ENCODE data around the gene FBXO8. TPM values are rescaled to one million over a fixed set of nuclear protein-coding genes. Genes with fewer than 3 reads are reported as not detected.

Gene FBXO8
- total RNA-seq, 5 donors from 2014 or later (not counting 1 experiment from before 2014, with no cell fraction given) = 16.0 to 27.3 (median 21.8) TPM

DNA sequence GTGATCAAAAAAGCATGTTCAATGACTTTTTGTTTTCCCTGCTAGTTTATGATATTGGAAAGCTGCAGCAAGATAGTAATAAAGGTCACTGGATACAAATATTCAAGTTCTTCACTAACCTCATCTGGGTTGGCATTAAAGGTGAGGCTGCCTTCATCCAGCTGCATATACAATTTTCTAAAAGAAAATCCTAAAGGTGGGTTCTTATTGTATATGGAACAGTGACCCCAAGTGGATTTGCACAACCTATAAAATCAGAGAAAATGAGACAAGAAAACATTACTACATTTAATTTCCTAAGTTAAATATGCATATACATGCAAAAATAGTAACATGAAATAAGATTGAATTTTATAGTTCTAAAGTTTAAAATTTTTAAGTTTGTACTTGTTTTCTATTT lies 23.9 kb downstream of the FBXO8 start:
- no peak overlapping the region for H3K4me3 ChIP-seq (ENCODE audit: control insufficient read depth in 1 of 2, extremely low read depth in 1 of 2, low read length in 1 of 2)
- H3K9me3 Mint-ChIP-seq = no peaks in the 10 kb centered on the region
- peaks cover 38% of the 10 kb centered on the region for H3K36me3 Mint-ChIP-seq
- no peaks in the 10 kb centered on the region for H3K27me3 ChIP-seq (replicated peaks in 1 of 2; ENCODE audit: control insufficient read depth in 2 of 2, extremely low read depth in 1 of 2, insufficient read depth in 2 of 2, low read length in 1 of 2)
- no peak for ATAC-seq (replicated peaks in 1 of 4)
- DNase-seq = no peak
- no peak overlapping the region for H3K27ac Mint-ChIP-seq
- no peaks in the 10 kb centered on the region for H3K4me1 ChIP-seq (ENCODE audit: control insufficient read depth in 1 of 2, extremely low read depth in 1 of 2, insufficient read depth in 2 of 2, low read length in 2 of 2)
- ChIA-PET POLR2A (no interaction called here), CTCF (no interaction called here)
- peaks cover 12 to 21% (median 20%) of the 10 kb centered on the region in 3 donors for H3K4me1 Mint-ChIP-seq
- no peak overlapping the region for H3K4me3 Mint-ChIP-seq
- no peak overlapping the region for H3K27ac ChIP-seq (ENCODE audit: low read length)
- H3K27me3 Mint-ChIP-seq = no peaks in the 10 kb centered on the region
- H3K36me3 ChIP-seq (ENCODE audit: control insufficient read depth in 2 of 2, extremely low read depth in 1 of 2, insufficient read depth in 1 of 2, low read length in 1 of 2) = peaks cover 0 to 26% of the 10 kb centered on the region in 2 donors
- no peaks in the 10 kb centered on the region for H3K9me3 ChIP-seq

- Histone ChIP-seq H3K4me1 (ENCODE audit: control insufficient read depth in 1 of 2, extremely low read depth in 1 of 2, insufficient read depth in 2 of 2, low read length in 2 of 2) (no peaks in the 10 kb centered on the region), H3K36me3 (ENCODE audit: control insufficient read depth in 2 of 2, extremely low read depth in 1 of 2, insufficient read depth in 1 of 2, low read length in 1 of 2) (peaks cover 0 to 25% of the 10 kb centered on the region in 2 donors), H3K27me3 (replicated peaks in 1 of 2; ENCODE audit: control insufficient read depth in 2 of 2, extremely low read depth in 1 of 2, insufficient read depth in 2 of 2, low read length in 1 of 2) (no peaks in the 10 kb centered on the region), H3K9me3 (no peaks in the 10 kb centered on the region), H3K4me3 (ENCODE audit: control insufficient read depth in 1 of 2, extremely low read depth in 1 of 2, low read length in 1 of 2) (no peak overlapping the region), H3K27ac (ENCODE audit: low read length) (no peak overlapping the region)
- Mint-ChIP-seq H3K4me3 (no peak overlapping the region), H3K4me1 (peaks cover 13 to 20% (median 18%) of the 10 kb centered on the region in 3 donors), H3K27me3 (no peaks in the 10 kb centered on the region), H3K9me3 (no peaks in the 10 kb centered on the region), H3K36me3 (peaks cover 38% of the 10 kb centered on the region), H3K27ac (no peak overlapping the region)
- CTCF ChIA-PET = no interaction called here
- no peak for ATAC-seq (replicated peaks in 1 of 4)
- WGBS (ENCODE audit: insufficient coverage) = no CpG with 5 or more reads among the region's 1 CpG
- DNase-seq = no peak
- POLR2A ChIA-PET = no interaction called here
Measured at GRCh38 chr4:174256277-174256713, 27.2 kb downstream of the FBXO8 start.

DNA sequence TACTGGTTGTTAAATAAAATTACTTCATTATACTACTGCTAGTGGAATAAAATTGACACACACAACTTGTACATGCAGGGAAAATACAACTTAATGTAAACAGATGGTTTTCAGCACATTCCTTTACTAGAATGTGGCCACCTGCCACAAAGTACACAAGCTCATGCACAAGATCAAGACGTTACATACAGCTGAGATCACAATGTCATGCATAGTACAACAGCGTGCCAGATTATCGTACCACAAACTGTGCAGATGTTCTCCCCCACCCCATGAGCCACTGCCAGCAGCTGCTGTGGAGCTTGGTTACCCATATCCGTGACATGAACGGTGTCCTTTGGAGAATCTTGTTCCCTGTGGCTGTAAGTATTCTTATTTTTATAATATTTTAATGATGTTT lies 27.7 kb downstream of the FBXO8 start:
- WGBS (ENCODE audit: insufficient coverage) = 96% methylated on average over 3 of the region's 5 CpGs
- H3K4me3 Mint-ChIP-seq = no peak overlapping the region
- CTCF ChIA-PET = no interaction called here

DNA sequence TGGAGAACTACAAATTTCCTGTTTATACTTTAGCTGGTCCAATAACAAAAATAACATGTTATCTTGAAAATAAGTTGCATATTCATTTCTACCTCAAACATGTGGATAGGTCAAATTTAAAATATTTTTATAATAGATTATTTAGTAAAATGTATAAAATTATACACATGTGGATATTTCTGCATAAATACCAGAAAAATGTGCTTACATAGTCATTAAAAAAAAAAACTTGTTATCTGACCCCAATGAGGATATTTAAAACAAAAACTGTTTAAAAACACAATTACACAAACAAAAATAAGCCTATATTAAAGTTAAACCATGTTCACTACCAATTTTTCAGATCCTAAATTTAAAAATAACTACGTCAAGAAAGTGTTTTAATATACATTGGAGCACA lies 28.1 kb downstream of the FBXO8 start:
- no peaks in the 10 kb centered on the region for H3K4me1 ChIP-seq (ENCODE audit: control insufficient read depth in 1 of 2, extremely low read depth in 1 of 2, insufficient read depth in 2 of 2, low read length in 2 of 2)
- H3K9me3 ChIP-seq = no peaks in the 10 kb centered on the region
- POLR2A ChIA-PET = no interaction called here
- no peak overlapping the region for H3K27ac ChIP-seq (ENCODE audit: low read length)
- peaks cover 0 to 25% of the 10 kb centered on the region in 2 donors for H3K36me3 ChIP-seq (ENCODE audit: control insufficient read depth in 2 of 2, extremely low read depth in 1 of 2, insufficient read depth in 1 of 2, low read length in 1 of 2)
- Mint-ChIP-seq H3K4me3 (no peak overlapping the region), H3K9me3 (no peaks in the 10 kb centered on the region), H3K4me1 (peaks cover 12 to 20% (median 17%) of the 10 kb centered on the region in 3 donors), H3K27ac (no peak overlapping the region), H3K36me3 (peaks cover 36% of the 10 kb centered on the region), H3K27me3 (no peaks in the 10 kb centered on the region)
- CTCF ChIA-PET = no interaction called here
- WGBS (ENCODE audit: insufficient coverage) = no CpG with 5 or more reads among the region's 1 CpG
- DNase-seq (no peak), ATAC-seq (replicated peaks in 1 of 4) (no peak)
- no peaks in the 10 kb centered on the region for H3K27me3 ChIP-seq (replicated peaks in 1 of 2; ENCODE audit: control insufficient read depth in 2 of 2, extremely low read depth in 1 of 2, insufficient read depth in 2 of 2, low read length in 1 of 2)
- H3K4me3 ChIP-seq (ENCODE audit: control insufficient read depth in 1 of 2, extremely low read depth in 1 of 2, low read length in 1 of 2) = no peak overlapping the region

More for the DNA sequence above, 27.7 kb downstream of the FBXO8 start:
- H3K9me3 ChIP-seq = no peaks in the 10 kb centered on the region
- H3K27me3 ChIP-seq (replicated peaks in 1 of 2; ENCODE audit: control insufficient read depth in 2 of 2, extremely low read depth in 1 of 2, insufficient read depth in 2 of 2, low read length in 1 of 2) = no peaks in the 10 kb centered on the region
- Mint-ChIP-seq H3K27me3 (no peaks in the 10 kb centered on the region), H3K27ac (no peak overlapping the region), H3K9me3 (no peaks in the 10 kb centered on the region), H3K36me3 (peaks cover 38% of the 10 kb centered on the region), H3K4me1 (peaks cover 13 to 20% (median 18%) of the 10 kb centered on the region in 3 donors)
- POLR2A ChIA-PET = no interaction called here
- DNase-seq = no peak
- H3K4me1 ChIP-seq (ENCODE audit: control insufficient read depth in 1 of 2, extremely low read depth in 1 of 2, insufficient read depth in 2 of 2, low read length in 2 of 2) = no peaks in the 10 kb centered on the region
- ATAC-seq (replicated peaks in 1 of 4) = no peak
- peaks cover 0 to 25% of the 10 kb centered on the region in 2 donors for H3K36me3 ChIP-seq (ENCODE audit: control insufficient read depth in 2 of 2, extremely low read depth in 1 of 2, insufficient read depth in 1 of 2, low read length in 1 of 2)
- H3K4me3 ChIP-seq (ENCODE audit: control insufficient read depth in 1 of 2, extremely low read depth in 1 of 2, low read length in 1 of 2) = no peak overlapping the region
- no peak overlapping the region for H3K27ac ChIP-seq (ENCODE audit: low read length)

GRCh38 chr4:174254613-174255012 lies 28.9 kb downstream of the FBXO8 start:
- CTCF ChIA-PET = no interaction called here
- no peaks in the 10 kb centered on the region for H3K27me3 ChIP-seq (replicated peaks in 1 of 2; ENCODE audit: control insufficient read depth in 2 of 2, extremely low read depth in 1 of 2, insufficient read depth in 2 of 2, low read length in 1 of 2)
- H3K4me3 Mint-ChIP-seq = no peak overlapping the region
- POLR2A ChIA-PET = no interaction called here
- no CpG with 5 or more reads among the region's 1 CpG for WGBS (ENCODE audit: insufficient coverage)
- no peak overlapping the region for H3K27ac Mint-ChIP-seq
- ATAC-seq (replicated peaks in 1 of 4) (no peak), DNase-seq (no peak)
- H3K4me1 Mint-ChIP-seq = peaks cover 11 to 20% (median 14%) of the 10 kb centered on the region in 3 donors
- H3K36me3 Mint-ChIP-seq = peaks cover 38% of the 10 kb centered on the region
- no peak overlapping the region for H3K27ac ChIP-seq (ENCODE audit: low read length)
- no peaks in the 10 kb centered on the region for H3K27me3 Mint-ChIP-seq
- H3K9me3 ChIP-seq = no peaks in the 10 kb centered on the region
- no peaks in the 10 kb centered on the region for H3K9me3 Mint-ChIP-seq
- H3K4me1 ChIP-seq (ENCODE audit: control insufficient read depth in 1 of 2, extremely low read depth in 1 of 2, insufficient read depth in 2 of 2, low read length in 2 of 2) = no peaks in the 10 kb centered on the region
- H3K36me3 ChIP-seq (ENCODE audit: control insufficient read depth in 2 of 2, extremely low read depth in 1 of 2, insufficient read depth in 1 of 2, low read length in 1 of 2) = peaks cover 0 to 24% of the 10 kb centered on the region in 2 donors
- no peak overlapping the region for H3K4me3 ChIP-seq (ENCODE audit: control insufficient read depth in 1 of 2, extremely low read depth in 1 of 2, low read length in 1 of 2)

- WGBS (ENCODE audit: insufficient coverage) = no CpG with 5 or more reads among the region's 2 CpGs
- no peak overlapping the region for H3K27ac Mint-ChIP-seq
- peaks cover 0 to 13% of the 10 kb centered on the region in 2 donors for H3K36me3 ChIP-seq (ENCODE audit: control insufficient read depth in 2 of 2, extremely low read depth in 1 of 2, insufficient read depth in 1 of 2, low read length in 1 of 2)
- no peak overlapping the region for H3K4me3 Mint-ChIP-seq
- H3K9me3 Mint-ChIP-seq = no peaks in the 10 kb centered on the region
- no peaks in the 10 kb centered on the region for H3K27me3 ChIP-seq (replicated peaks in 1 of 2; ENCODE audit: control insufficient read depth in 2 of 2, extremely low read depth in 1 of 2, insufficient read depth in 2 of 2, low read length in 1 of 2)
- ATAC-seq (replicated peaks in 1 of 4) (no peak), DNase-seq (no peak)
- CTCF ChIA-PET = no interaction called here
- POLR2A ChIA-PET = no interaction called here
- no peak overlapping the region for H3K4me3 ChIP-seq (ENCODE audit: control insufficient read depth in 1 of 2, extremely low read depth in 1 of 2, low read length in 1 of 2)
- no peaks in the 10 kb centered on the region for H3K27me3 Mint-ChIP-seq
- H3K27ac ChIP-seq (ENCODE audit: low read length) = no peak overlapping the region
- peaks cover 36% of the 10 kb centered on the region for H3K36me3 Mint-ChIP-seq
- no peaks in the 10 kb centered on the region for H3K4me1 ChIP-seq (ENCODE audit: control insufficient read depth in 1 of 2, extremely low read depth in 1 of 2, insufficient read depth in 2 of 2, low read length in 2 of 2)
- no peaks in the 10 kb centered on the region for H3K9me3 ChIP-seq
- peaks cover 11 to 21% (median 14%) of the 10 kb centered on the region in 3 donors for H3K4me1 Mint-ChIP-seq
Measured at GRCh38 chr4:174252412-174252811, 31.1 kb downstream of the FBXO8 start.

DNA sequence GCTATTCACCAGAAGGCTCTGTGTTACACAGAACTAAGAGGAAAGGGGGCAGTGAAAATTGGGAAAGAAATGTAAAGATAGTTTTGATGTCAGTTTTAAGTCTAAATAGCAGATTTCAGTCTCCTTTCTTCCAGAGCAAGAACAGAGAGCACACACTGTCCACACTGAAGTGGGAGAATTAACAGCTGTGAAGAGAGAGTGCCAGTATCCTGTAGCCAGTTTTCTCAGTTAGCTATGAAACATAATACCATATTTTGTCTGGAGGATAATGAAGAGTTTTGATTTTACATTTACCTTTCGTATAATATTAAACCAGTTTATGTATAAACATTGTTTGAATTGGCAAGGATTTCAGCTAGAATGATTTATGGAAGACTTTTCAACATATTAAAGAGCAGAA lies 35.1 kb downstream of the FBXO8 start:
- peaks cover 11% of the 10 kb centered on the region for H3K36me3 Mint-ChIP-seq
- H3K27ac Mint-ChIP-seq = no peak overlapping the region
- Histone ChIP-seq H3K27ac (ENCODE audit: low read length) (no peak overlapping the region), H3K4me1 (ENCODE audit: control insufficient read depth in 1 of 2, extremely low read depth in 1 of 2, insufficient read depth in 2 of 2, low read length in 2 of 2) (no peaks in the 10 kb centered on the region), H3K27me3 (replicated peaks in 1 of 2; ENCODE audit: control insufficient read depth in 2 of 2, extremely low read depth in 1 of 2, insufficient read depth in 2 of 2, low read length in 1 of 2) (no peaks in the 10 kb centered on the region), H3K36me3 (ENCODE audit: control insufficient read depth in 2 of 2, extremely low read depth in 1 of 2, insufficient read depth in 1 of 2, low read length in 1 of 2) (peaks cover 0 to 1% of the 10 kb centered on the region in 2 donors), H3K9me3 (no peaks in the 10 kb centered on the region), H3K4me3 (ENCODE audit: control insufficient read depth in 1 of 2, extremely low read depth in 1 of 2, low read length in 1 of 2) (no peak overlapping the region)
- POLR2A ChIA-PET = no interaction called here
- peaks cover 4 to 9% (median 4%) of the 10 kb centered on the region in 3 donors for H3K4me1 Mint-ChIP-seq
- H3K4me3 Mint-ChIP-seq = no peak overlapping the region
- no peaks in the 10 kb centered on the region for H3K9me3 Mint-ChIP-seq
- CTCF ChIA-PET = no interaction called here
- WGBS (ENCODE audit: insufficient coverage) = no CpG with 5 or more reads among the region's 1 CpG
- H3K27me3 Mint-ChIP-seq = no peaks in the 10 kb centered on the region
- no peak for ATAC-seq (replicated peaks in 1 of 4)
- no peak for DNase-seq
